PC-9 (cell line): ENCODE measurements around the gene MYO10. TPM values are rescaled to one million over a fixed set of nuclear protein-coding genes. Genes with fewer than 3 reads are reported as not detected.

Experiments
- BruUV-seq: library from RNA; stranded (reverse); fragments of 400-500 nt; replicated peaks from 2 replicates; lab custom pipeline; 2021; lab: Mats Ljungman, UMichigan
- CTCF ChIA-PET: fragments of 300-600 bp; sonication (Branson Sonifier 250); formaldehyde crosslinking; loops from one replicate; lab custom pipeline; 2022; ENCODE audit warnings: antibody characterized with exemption; lab: Charles Lee
- POLR2A ChIA-PET: fragments of 300-600 bp; sonication (Branson Sonifier 250); formaldehyde crosslinking; loops from one replicate; lab custom pipeline; 2022; ENCODE audit warnings: antibody characterized with exemption; ENCODE audit not compliant: unreplicated experiment; lab: Charles Lee
- DNase-seq, 2 experiments: peaks; one replicate each; pipeline versions ENCODE4 v3.0.0 to v3.0.0-alpha.2; 2015 to 2022; ENCODE audit warnings: mixed read lengths in 1 of 2
- H2AFZ ChIP-seq: fragments of 200-600 bp; sonication (generic); 2 replicates; pipeline ENCODE4 v1.8.1; 2017; ENCODE audit warnings: antibody characterized with exemption
- H3F3A ChIP-seq: fragments of 200-600 bp; sonication (generic); 2 replicates; pipeline ENCODE4 v1.8.1; 2017; ENCODE audit warnings: antibody characterized with exemption, mild to moderate bottlenecking, low read depth; ENCODE audit not compliant: insufficient read depth
- H3K27ac ChIP-seq: fragments of 200-600 bp; sonication (generic); 2 replicates; pipeline ENCODE4 v1.6.1; 2016; ENCODE audit warnings: mixed run types
- H3K27me3 ChIP-seq: fragments of 200-600 bp; sonication (generic); 2 replicates; pipeline ENCODE4 v1.6.1; 2016; ENCODE audit warnings: low read depth, mixed run types; ENCODE audit not compliant: insufficient read depth
- H3K36me3 ChIP-seq: fragments of 200-600 bp; sonication (generic); 2 replicates; pipeline ENCODE4 v1.6.1; 2016; ENCODE audit warnings: low read depth, mixed run types
- H3K4me1 ChIP-seq: fragments of 200-600 bp; sonication (generic); replicated peaks from 2 replicates; pipeline ENCODE4 v1.6.1; 2016; ENCODE audit warnings: mixed run types; ENCODE audit not compliant: insufficient read depth
- H3K4me2 ChIP-seq: fragments of 200-600 bp; sonication (generic); 2 replicates; pipeline ENCODE4 v1.6.1; 2017; ENCODE audit warnings: mixed run types
- H3K4me3 ChIP-seq: fragments of 200-600 bp; sonication (generic); 2 replicates; pipeline ENCODE4 v1.6.1; 2016; ENCODE audit warnings: mixed run types
- H3K79me2 ChIP-seq: fragments of 200-600 bp; sonication (generic); 2 replicates; pipeline ENCODE4 v1.6.1; 2017; ENCODE audit warnings: low read depth, mixed run types
- H3K9me2 ChIP-seq: fragments of 200-600 bp; sonication (generic); 2 replicates; pipeline ENCODE4 v1.8.1; 2017; ENCODE audit warnings: mild to moderate bottlenecking; ENCODE audit not compliant: insufficient read depth
- H3K9me3 ChIP-seq: fragments of 200-600 bp; sonication (generic); 2 replicates; pipeline ENCODE4 v1.8.1; 2016; ENCODE audit warnings: low read depth; ENCODE audit not compliant: insufficient read depth
- H4K20me1 ChIP-seq: fragments of 200-600 bp; sonication (generic); 2 replicates; pipeline ENCODE4 v1.8.1; 2017; ENCODE audit not compliant: insufficient read depth
- EZH2 ChIP-seq: fragments of 200-600 bp; sonication (generic); IDR thresholded peaks from 2 replicates; pipeline ENCODE4 v1.8.0; 2017; ENCODE audit warnings: antibody characterized with exemption, low read depth
- intact Hi-C: fragments of 100-400 bp; cut with micrococcal nuclease; formaldehyde crosslinking; loops from one replicate; pipeline ENCODE4 v1.10.0; 2022; ENCODE audit not compliant: unreplicated experiment
- total RNA-seq: library from RNA; stranded (reverse); gene quantifications from 2 replicates; pipeline ENCODE4 v1.2.3, GENCODE V29; 2021
- TF ChIP-seq, protein P1 (sequence below): fragments of 200-600 bp; sonication (generic); conservative IDR thresholded peaks from 2 replicates; pipeline ENCODE4 v1.6.1; 2017; ENCODE audit warnings: mixed run types, antibody characterized with exemption, mild to moderate bottlenecking, moderate library complexity

The MYO10 gene
- total RNA-seq, 1 experiment from 2014 or later = 92.8 TPM

GRCh38 chr5:16978296-16978695, 42.2 kb upstream of the MYO10 start:
- no peaks in the 10 kb centered on the region for H3K27me3 ChIP-seq
- BruUV-seq = no TSS peak

DNA sequence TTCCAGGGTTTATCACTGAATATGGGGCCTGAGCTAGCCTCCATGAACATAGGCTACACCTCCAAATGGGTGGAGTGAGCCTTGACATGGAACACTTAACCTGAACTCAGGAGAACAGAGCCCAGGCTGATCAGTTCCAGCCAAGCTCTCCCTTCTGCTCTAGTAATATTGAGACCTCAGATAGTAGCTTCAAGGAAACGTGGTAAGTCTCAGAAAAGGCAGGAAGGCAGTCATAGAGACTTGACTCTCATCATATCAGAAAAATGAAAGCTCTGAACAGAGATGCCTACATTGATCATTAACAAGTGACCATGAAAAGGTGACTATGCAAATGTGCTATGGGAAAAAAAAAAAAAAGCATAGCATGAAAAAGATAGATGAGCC, 40.5 kb upstream of the MYO10 start:
- Histone ChIP-seq H4K20me1 (no peaks in the 10 kb centered on the region), H3K9me3 (no peaks in the 10 kb centered on the region), H3K4me3 (no peak overlapping the region), H3K9me2 (no peaks in the 10 kb centered on the region), H3K27me3 (no peaks in the 10 kb centered on the region), H3K4me2 (no peak overlapping the region), H3K36me3 (no peaks in the 10 kb centered on the region), H2AFZ (no peak overlapping the region), H3K79me2 (no peaks in the 10 kb centered on the region), H3K4me1 (no peaks in the 10 kb centered on the region), H3F3A (no peaks in the 10 kb centered on the region), H3K27ac (no peak overlapping the region)
- intact Hi-C loops = no loop called here
- no peak for DNase-seq
- BruUV-seq = no TSS peak
- CTCF ChIA-PET = no interaction called here
- POLR2A ChIA-PET = no interaction called here
- TF ChIP-seq, protein P1, sequence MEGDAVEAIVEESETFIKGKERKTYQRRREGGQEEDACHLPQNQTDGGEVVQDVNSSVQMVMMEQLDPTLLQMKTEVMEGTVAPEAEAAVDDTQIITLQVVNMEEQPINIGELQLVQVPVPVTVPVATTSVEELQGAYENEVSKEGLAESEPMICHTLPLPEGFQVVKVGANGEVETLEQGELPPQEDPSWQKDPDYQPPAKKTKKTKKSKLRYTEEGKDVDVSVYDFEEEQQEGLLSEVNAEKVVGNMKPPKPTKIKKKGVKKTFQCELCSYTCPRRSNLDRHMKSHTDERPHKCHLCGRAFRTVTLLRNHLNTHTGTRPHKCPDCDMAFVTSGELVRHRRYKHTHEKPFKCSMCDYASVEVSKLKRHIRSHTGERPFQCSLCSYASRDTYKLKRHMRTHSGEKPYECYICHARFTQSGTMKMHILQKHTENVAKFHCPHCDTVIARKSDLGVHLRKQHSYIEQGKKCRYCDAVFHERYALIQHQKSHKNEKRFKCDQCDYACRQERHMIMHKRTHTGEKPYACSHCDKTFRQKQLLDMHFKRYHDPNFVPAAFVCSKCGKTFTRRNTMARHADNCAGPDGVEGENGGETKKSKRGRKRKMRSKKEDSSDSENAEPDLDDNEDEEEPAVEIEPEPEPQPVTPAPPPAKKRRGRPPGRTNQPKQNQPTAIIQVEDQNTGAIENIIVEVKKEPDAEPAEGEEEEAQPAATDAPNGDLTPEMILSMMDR = no peak
- TF ChIP-seq EZH2 = no peak

More at GRCh38 chr5:16978296-16978695, 42.2 kb upstream of the MYO10 start:
- no peaks in the 10 kb centered on the region for H3K79me2 ChIP-seq
- POLR2A ChIA-PET = no interaction called here
- TF ChIP-seq, protein P1 = no peak
- no peak for TF ChIP-seq EZH2
- H3K4me1 ChIP-seq = 0 out of 2 replicates have a peak, but pooled peaks cover 4% of the 10 kb centered on the region
- H3K4me2 ChIP-seq = no peak overlapping the region
- H3K27ac ChIP-seq = no peak overlapping the region
- no peak overlapping the region for H2AFZ ChIP-seq
- no peak overlapping the region for H3K4me3 ChIP-seq
- intact Hi-C loops = no loop called here
- no peaks in the 10 kb centered on the region for H4K20me1 ChIP-seq
- H3K36me3 ChIP-seq = no peaks in the 10 kb centered on the region
- H3F3A ChIP-seq = 0 out of 2 replicates have a peak, but pooled peaks cover under 1% of the 10 kb centered on the region
- no peak for DNase-seq
- H3K9me3 ChIP-seq = no peaks in the 10 kb centered on the region
- H3K9me2 ChIP-seq = no peaks in the 10 kb centered on the region
- CTCF ChIA-PET = no interaction called here

- H3K9me3 ChIP-seq = no peaks in the 10 kb centered on the region
- no peak overlapping the region for H3K4me3 ChIP-seq
- ChIA-PET POLR2A (no interaction called here), CTCF (no interaction called here)
- H3K4me1 ChIP-seq = no peaks in the 10 kb centered on the region
- no peaks in the 10 kb centered on the region for H3K27me3 ChIP-seq
- TF ChIP-seq, protein P1 = no peak
- no peaks in the 10 kb centered on the region for H3K9me2 ChIP-seq
- H3K4me2 ChIP-seq = no peak overlapping the region
- no peak overlapping the region for H2AFZ ChIP-seq
- no peaks in the 10 kb centered on the region for H3K79me2 ChIP-seq
- H3F3A ChIP-seq = no peaks in the 10 kb centered on the region
- no TSS peak for BruUV-seq
- H3K27ac ChIP-seq = no peak overlapping the region
- DNase-seq = no peak
- intact Hi-C loops = no loop called here
- no peaks in the 10 kb centered on the region for H4K20me1 ChIP-seq
- H3K36me3 ChIP-seq = no peaks in the 10 kb centered on the region
Observed at GRCh38 chr5:16975950-16976624, 40.0 kb upstream of the MYO10 start.
